T-helper 17 cell (primary cell): ENCODE data around the gene TRIM67. TPM values are rescaled to one million over a fixed set of nuclear protein-coding genes. Genes with fewer than 3 reads are reported as not detected.
A peak's percentile ranks its signal among the peaks of the same experiment; 100 is the strongest.
"Not testable (repeated sequence)": the region's sequence is repeated elsewhere in the genome, so short reads cannot be mapped to it uniquely, and the experiment has no call there.

Experiments used
- ATAC-seq: fragments of 150-1000 bp; cut with Tn5 transposase; 2 replicates; pipeline ENCODE4 v1.10.0; 2021; ENCODE audit warnings: mild to moderate bottlenecking, moderate library complexity
- DNase-seq, 3 donors: peaks; one replicate each; pipeline versions ENCODE4 v3.0.0 to v3.0.0-alpha.2; 2020 to 2021
- H3K9me3 ChIP-seq: one replicate; pipeline ENCODE4 v1.7.0; 2013; ENCODE audit warnings: low read length, mild to moderate bottlenecking; ENCODE audit not compliant: control insufficient read depth, poor library complexity, severe bottlenecking
- H3K27ac Mint-ChIP-seq: one replicate; pipeline ENCODE4 v1.8.0; 2022; ENCODE audit warnings: mild to moderate bottlenecking, moderate library complexity, mixed read lengths
- H3K27me3 Mint-ChIP-seq: one replicate; pipeline ENCODE4 v1.8.0; 2022; ENCODE audit warnings: mixed read lengths
- H3K36me3 Mint-ChIP-seq: one replicate; pipeline ENCODE4 v1.8.0; 2022; ENCODE audit warnings: low read depth, mixed read lengths
- H3K4me1 Mint-ChIP-seq: one replicate; pipeline ENCODE4 v1.8.0; 2022; ENCODE audit warnings: mild to moderate bottlenecking, mixed read lengths
- H3K4me3 Mint-ChIP-seq: one replicate; pipeline ENCODE4 v1.8.0; 2022; ENCODE audit warnings: mild to moderate bottlenecking, moderate library complexity, mixed read lengths
- total RNA-seq, 4 donors: library from RNA in 2 of 4; stranded (reverse) in 2 of 4; gene quantifications; one replicate each; pipeline ENCODE4 v1.2.3 and lab custom pipeline; 2022 to 2026

Gene TRIM67
- total RNA-seq, 2 donors from 2014 or later = not detected

GRCh38 chr1:231210126-231210525 is 48.3 kb downstream of the TRIM67 start:
- ATAC-seq (no peak), DNase-seq (no peak)
- no peaks in the 10 kb centered on the region for H3K9me3 ChIP-seq
- Mint-ChIP-seq H3K36me3 (no peaks in the 10 kb centered on the region), H3K27me3 (peaks cover 10% of the 10 kb centered on the region), H3K27ac (no peak overlapping the region), H3K4me3 (no peak overlapping the region), H3K4me1 (peaks cover 6% of the 10 kb centered on the region)

GRCh38 chr1:231211005-231211857 is 49.4 kb downstream of the TRIM67 start:
- DNase-seq = peak; percentile 76 to 84 (median 77)
- ATAC-seq = peak; percentile 95
- H3K9me3 ChIP-seq = no peaks in the 10 kb centered on the region
- H3K27me3 Mint-ChIP-seq = peaks cover 8% of the 10 kb centered on the region
- H3K4me1 Mint-ChIP-seq = peaks cover 10% of the 10 kb centered on the region
- H3K27ac Mint-ChIP-seq = peak overlapping the region; percentile 90
- no peaks in the 10 kb centered on the region for H3K36me3 Mint-ChIP-seq
- H3K4me3 Mint-ChIP-seq = peak overlapping the region; percentile 82

DNA sequence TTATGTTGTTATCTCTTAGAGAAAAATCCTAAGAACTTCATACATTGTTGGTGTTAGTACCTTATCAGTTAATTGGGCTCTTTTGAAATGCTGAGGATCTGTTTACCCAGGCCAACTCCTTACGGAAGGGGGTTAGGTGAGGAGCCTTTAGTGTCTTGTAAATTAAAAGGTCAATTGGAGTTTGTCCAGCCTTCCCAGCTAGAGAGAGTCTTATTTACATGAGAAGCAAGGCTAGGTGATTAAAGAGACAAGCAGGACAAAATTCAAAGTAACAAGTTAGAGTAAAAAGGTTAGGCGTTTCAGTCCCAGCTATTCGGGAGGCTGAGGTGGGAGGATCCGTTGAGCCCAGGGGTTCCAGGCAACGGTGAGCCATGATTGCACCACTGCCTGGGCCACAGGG is 50.4 kb downstream of the TRIM67 start:
- Mint-ChIP-seq H3K27ac (peak overlapping the region; percentile 90), H3K27me3 (peaks cover 17% of the 10 kb centered on the region), H3K4me1 (peaks cover 14% of the 10 kb centered on the region)
- H3K4me3 Mint-ChIP-seq, H3K9me3 ChIP-seq, H3K36me3 Mint-ChIP-seq, ATAC-seq, DNase-seq: not testable (repeated sequence)

DNA sequence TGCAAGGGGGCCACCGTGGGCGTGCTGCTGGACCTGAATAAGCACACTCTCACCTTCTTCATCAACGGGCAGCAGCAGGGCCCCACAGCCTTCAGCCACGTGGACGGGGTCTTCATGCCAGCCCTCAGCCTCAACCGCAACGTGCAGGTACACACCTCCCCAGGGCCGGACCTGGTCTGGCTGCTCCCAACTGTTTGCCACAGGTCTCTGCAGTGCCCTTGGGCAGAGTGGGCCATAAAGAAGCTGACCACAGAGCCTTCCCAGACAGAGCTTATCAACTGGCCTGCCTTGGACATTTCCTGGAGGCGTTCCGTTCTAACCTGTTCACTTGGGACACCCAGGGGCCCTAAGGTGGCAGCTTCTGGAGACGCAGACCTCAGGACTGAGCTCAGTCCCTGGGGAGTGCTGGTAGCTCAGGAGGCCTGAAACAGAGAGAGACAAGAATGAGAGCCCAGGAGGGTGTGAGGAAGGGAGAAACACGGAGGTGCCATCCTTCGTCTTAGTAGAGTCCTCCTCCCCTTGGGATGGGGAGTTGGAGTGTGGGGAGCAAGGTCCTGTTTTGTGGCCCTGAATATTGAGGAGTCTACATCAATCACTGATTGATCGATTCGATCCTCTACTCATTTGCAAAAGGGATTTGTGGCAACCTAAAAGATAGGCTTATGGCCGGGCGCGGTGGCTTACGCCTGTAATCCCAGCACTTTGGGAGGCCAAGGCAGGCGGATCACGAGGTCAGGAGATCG is 52.1 kb downstream of the TRIM67 start:
- no peaks in the 10 kb centered on the region for H3K9me3 ChIP-seq
- ATAC-seq = no peak
- H3K27ac Mint-ChIP-seq = peak overlapping the region; percentile 3
- H3K36me3 Mint-ChIP-seq = no peaks in the 10 kb centered on the region
- H3K4me1 Mint-ChIP-seq = peaks cover 14% of the 10 kb centered on the region
- DNase-seq = no peak
- H3K27me3 Mint-ChIP-seq = peaks cover 27% of the 10 kb centered on the region
- no peak overlapping the region for H3K4me3 Mint-ChIP-seq

GRCh38 chr1:231214918-231215680 is 53.2 kb downstream of the TRIM67 start:
- no peak for DNase-seq
- H3K9me3 ChIP-seq = no peaks in the 10 kb centered on the region
- Mint-ChIP-seq H3K4me3 (no peak overlapping the region), H3K27me3 (peaks cover 27% of the 10 kb centered on the region), H3K4me1 (peaks cover 14% of the 10 kb centered on the region), H3K27ac (peak overlapping the region; percentile 68), H3K36me3 (no peaks in the 10 kb centered on the region)
- no peak for ATAC-seq

DNA sequence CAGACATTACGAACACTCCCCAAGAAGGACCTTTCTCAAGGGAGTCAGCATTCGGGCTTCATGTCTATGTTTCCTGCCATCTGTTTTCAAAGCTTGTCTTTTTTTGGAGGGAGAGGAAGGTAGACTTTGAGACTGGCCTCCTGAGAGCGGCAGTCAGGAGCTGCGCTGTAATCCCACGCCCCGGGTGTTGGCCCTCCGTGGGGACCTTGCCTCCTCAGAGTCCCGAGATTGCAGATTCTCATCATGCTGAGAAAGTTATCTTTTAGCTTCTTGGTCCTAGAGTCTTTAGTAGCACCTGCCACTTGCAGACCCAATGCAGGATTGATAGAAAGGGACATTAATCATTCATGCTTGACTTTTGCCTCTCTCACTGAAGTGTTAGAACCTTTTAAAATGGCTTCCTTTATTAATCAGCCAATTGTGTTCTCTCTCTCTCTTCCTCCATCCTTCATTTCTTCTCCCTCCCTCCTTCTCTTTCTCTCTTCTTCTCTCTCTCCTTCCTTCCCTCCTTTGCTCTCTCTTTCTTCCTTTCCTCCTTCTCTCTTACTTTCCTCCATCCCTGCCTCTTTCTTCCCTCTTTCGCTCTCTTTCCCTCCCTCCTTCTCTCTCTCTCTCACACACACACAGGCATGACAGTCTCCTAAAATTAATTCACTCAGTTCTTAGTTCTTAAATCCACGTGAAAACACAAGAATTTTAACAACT is 54.0 kb downstream of the TRIM67 start:
- DNase-seq (no peak), ATAC-seq (no peak)
- Mint-ChIP-seq H3K27ac (peak overlapping the region; percentile 68), H3K4me3 (peak overlapping the region; percentile 49), H3K4me1 (peaks cover 14% of the 10 kb centered on the region), H3K36me3 (no peaks in the 10 kb centered on the region), H3K27me3 (peaks cover 27% of the 10 kb centered on the region)
- H3K9me3 ChIP-seq = no peaks in the 10 kb centered on the region

- peak overlapping the region; percentile 68 for H3K27ac Mint-ChIP-seq
- peaks cover 9% of the 10 kb centered on the region for H3K4me1 Mint-ChIP-seq
- peaks cover 27% of the 10 kb centered on the region for H3K27me3 Mint-ChIP-seq
Measured at GRCh38 chr1:231216498-231216897, 54.6 kb downstream of the TRIM67 start.

DNA sequence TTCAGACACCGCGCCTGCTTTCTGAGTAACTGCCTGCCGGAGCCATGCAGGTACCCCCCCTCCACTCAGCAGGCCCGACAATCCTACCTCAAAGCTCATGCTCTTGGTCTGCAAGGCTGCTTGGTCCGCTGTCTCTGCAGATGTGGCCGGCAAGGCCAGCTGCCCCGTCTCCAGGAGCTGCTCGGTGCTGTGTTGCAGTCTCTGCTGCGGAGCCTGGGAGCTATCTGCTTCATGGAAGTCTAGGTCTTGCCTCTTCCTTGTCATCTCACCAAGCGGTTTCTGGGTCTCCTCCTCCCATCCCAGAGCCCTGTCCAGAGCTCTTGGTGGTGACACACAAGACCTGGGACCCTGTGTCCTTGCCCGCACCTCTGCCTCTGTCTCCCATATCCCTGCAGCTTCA is 55.2 kb downstream of the TRIM67 start:
- H3K27ac Mint-ChIP-seq = no peak overlapping the region
- H3K36me3 Mint-ChIP-seq = no peaks in the 10 kb centered on the region
- H3K9me3 ChIP-seq = no peaks in the 10 kb centered on the region
- DNase-seq (no peak), ATAC-seq (no peak)
- H3K4me3 Mint-ChIP-seq = no peak overlapping the region
- H3K27me3 Mint-ChIP-seq = peaks cover 27% of the 10 kb centered on the region
- H3K4me1 Mint-ChIP-seq = peaks cover 8% of the 10 kb centered on the region

More at GRCh38 chr1:231216498-231216897, 54.6 kb downstream of the TRIM67 start:
- no peaks in the 10 kb centered on the region for H3K36me3 Mint-ChIP-seq
- no peak for DNase-seq
- H3K9me3 ChIP-seq = no peaks in the 10 kb centered on the region
- no peak overlapping the region for H3K4me3 Mint-ChIP-seq
- no peak for ATAC-seq

- ATAC-seq (no peak), DNase-seq (no peak)
- Mint-ChIP-seq H3K4me3 (no peak overlapping the region), H3K27ac (no peak overlapping the region), H3K27me3 (peaks cover 27% of the 10 kb centered on the region), H3K36me3 (no peaks in the 10 kb centered on the region), H3K4me1 (peaks cover 8% of the 10 kb centered on the region)
- no peaks in the 10 kb centered on the region for H3K9me3 ChIP-seq
Measured at GRCh38 chr1:231218078-231218477, 56.2 kb downstream of the TRIM67 start.

- Mint-ChIP-seq H3K27ac (no peak overlapping the region), H3K27me3 (peaks cover 21% of the 10 kb centered on the region), H3K4me3 (no peak overlapping the region), H3K36me3 (peaks cover 3% of the 10 kb centered on the region), H3K4me1 (peaks cover 10% of the 10 kb centered on the region)
- DNase-seq (no peak), ATAC-seq (no peak)
- no peaks in the 10 kb centered on the region for H3K9me3 ChIP-seq
Measured at GRCh38 chr1:231219422-231220401, 57.9 kb downstream of the TRIM67 start.

GRCh38 chr1:231220801-231221200 is 58.9 kb downstream of the TRIM67 start:
- peaks cover 21% of the 10 kb centered on the region for H3K27me3 Mint-ChIP-seq
- peaks cover 11% of the 10 kb centered on the region for H3K4me1 Mint-ChIP-seq
- DNase-seq = no peak

DNA sequence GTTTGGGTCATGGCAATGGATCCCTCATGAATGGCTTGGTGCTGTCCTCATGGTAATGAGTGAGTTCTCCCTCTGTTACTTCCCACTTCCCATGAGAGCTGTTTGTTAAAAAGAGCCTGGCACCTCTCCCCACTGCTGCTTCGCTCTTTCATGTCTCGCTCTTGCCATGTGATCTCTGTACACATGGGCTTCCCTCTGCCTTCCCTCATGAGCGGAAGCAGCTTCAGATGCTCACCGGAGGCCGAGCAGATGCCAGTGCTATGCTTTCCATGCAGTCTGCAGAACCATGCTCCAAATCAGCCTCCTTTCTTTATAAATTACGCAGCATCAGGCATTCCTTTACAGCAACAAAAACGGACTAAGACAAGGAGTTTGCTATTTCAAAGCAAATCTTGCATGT is 64.3 kb downstream of the TRIM67 start:
- Mint-ChIP-seq H3K27me3 (no peaks in the 10 kb centered on the region), H3K36me3 (peaks cover 18% of the 10 kb centered on the region), H3K27ac (peak overlapping the region; percentile 12), H3K4me3 (no peak overlapping the region), H3K4me1 (peaks cover 13% of the 10 kb centered on the region)
- ATAC-seq (no peak), DNase-seq (no peak)
- H3K9me3 ChIP-seq = no peaks in the 10 kb centered on the region

More at GRCh38 chr1:231220801-231221200, 58.9 kb downstream of the TRIM67 start:
- ATAC-seq = no peak
- H3K9me3 ChIP-seq = no peaks in the 10 kb centered on the region
- peaks cover 10% of the 10 kb centered on the region for H3K36me3 Mint-ChIP-seq
- H3K27ac Mint-ChIP-seq = no peak overlapping the region
- H3K4me3 Mint-ChIP-seq = no peak overlapping the region
